Aorta (tissue), 5 donors: ENCODE measurements around the gene CFAP57. TPM values are rescaled to one million over a fixed set of nuclear protein-coding genes. Genes with fewer than 3 reads are reported as not detected.

Source experiments
- ATAC-seq: fragments of 200-7000 bp; cut with Tn5 transposase; one replicate; pipeline ENCODE4 v1.9.1; 2022; ENCODE audit warnings: moderate library complexity; ENCODE audit not compliant: low FRiP score
- DNase-seq, 2 donors: peaks; one replicate each; pipeline ENCODE4 v3.0.0-alpha.2; 2020
- H3K27ac ChIP-seq, 2 donors: one replicate each; pipeline ENCODE4 v1.5.1; 2013; ENCODE audit warnings: low read length in 2 of 2, mild to moderate bottlenecking in 2 of 2, moderate library complexity in 2 of 2, control low read depth in 1 of 2, inconsistent platforms in 1 of 2, low read depth in 1 of 2
- H3K27me3 ChIP-seq, 2 donors: one replicate each; pipeline ENCODE4 v1.6.1; 2013; ENCODE audit warnings: control low read depth in 1 of 2, low read length in 1 of 2, mild to moderate bottlenecking in 1 of 2, moderate library complexity in 1 of 2; ENCODE audit not compliant: insufficient read depth in 2 of 2, control insufficient read depth in 1 of 2
- H3K36me3 ChIP-seq, 2 donors: one replicate each; pipeline ENCODE4 v1.6.1; 2013; ENCODE audit warnings: control low read depth in 1 of 2, low read length in 1 of 2, mild to moderate bottlenecking in 1 of 2; ENCODE audit not compliant: insufficient read depth in 2 of 2, control insufficient read depth in 1 of 2
- H3K4me1 ChIP-seq, 2 donors: one replicate each; pipeline ENCODE4 v1.6.1; 2013; ENCODE audit warnings: low read length in 2 of 2, control low read depth in 1 of 2, mild to moderate bottlenecking in 1 of 2, moderate library complexity in 1 of 2; ENCODE audit not compliant: insufficient read depth in 2 of 2, control insufficient read depth in 1 of 2
- H3K4me3 ChIP-seq, 2 donors: one replicate each; pipeline ENCODE4 v1.5.1; 2013; ENCODE audit warnings: low read length in 2 of 2, control low read depth in 1 of 2, mild to moderate bottlenecking in 1 of 2
- H3K9me3 ChIP-seq: one replicate; pipeline ENCODE4 v1.6.1; 2013; ENCODE audit warnings: mild to moderate bottlenecking, low read length; ENCODE audit not compliant: control insufficient read depth
- WGBS, 2 donors: extraction: QIAGEN DNeasy Blood & Tissue Kit; methylation state at CpG; one replicate each; pipeline ENCODE4 v1.1.7; 2013; 5-methylcytosine and 5-hydroxymethylcytosine counted together
- intact Hi-C, 2 donors: fragments of 100-400 bp; cut with DNase I; formaldehyde crosslinking; loops; one replicate each; pipeline versions ENCODE4 v1.14.2 to v1.15.0; 2022
- polyA plus RNA-seq, 2 donors: library from polyadenylated mRNA; stranded (reverse); fragments of 200-250 nt; gene quantifications; one replicate each; pipeline ENCODE4 v1.2.3, GENCODE V29; 2013
- total RNA-seq, 2 donors: library from RNA; stranded (reverse); fragmentation: NEBNext Ultra II Directional; extraction: Animal tissue kit (Norgen Biotek cat#: 25700); gene quantifications; one replicate each; pipeline ENCODE4 v1.2.1, GENCODE V29; 2021
- donor health status: healthy with polysubstance abuse.
- donor health status: Bipolar disorder and iron deficiency.
- donor health status: DM: no; HTN: no; CAD: no.
- donor health status: DM: no; HTN: no; CAD: no.
- donor health status: DM: yes; HTN: yes; CAD: no.

CFAP57 gene
- total and polyA plus RNA-seq, 4 donors, result under 0.01 to 1.3 (median 0.13) TPM; not detected in 1

DNA sequence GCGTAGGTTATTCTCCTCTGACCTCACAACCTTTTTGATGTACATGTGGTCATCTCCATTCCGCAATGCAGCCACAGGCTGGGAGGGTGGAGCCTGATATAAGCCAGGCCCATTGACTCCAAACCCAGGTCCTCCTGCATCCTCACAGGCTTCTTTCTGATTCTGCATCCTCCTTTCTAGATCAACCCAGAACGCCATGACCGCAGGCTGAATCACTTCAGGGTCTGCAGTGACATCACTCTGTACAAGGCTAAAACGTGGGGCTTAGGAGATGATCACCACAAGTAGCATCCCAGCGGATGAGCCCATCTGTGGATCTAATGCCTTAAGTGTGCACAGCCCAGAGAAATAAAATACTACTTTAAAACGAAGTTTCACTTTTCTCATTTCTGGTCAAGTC is 16.1 kb upstream of the CFAP57 start:
- no peaks in the 10 kb centered on the region for H3K36me3 ChIP-seq
- H3K9me3 ChIP-seq, result no peaks in the 10 kb centered on the region
- H3K27ac ChIP-seq, result no peak overlapping the region
- intact Hi-C loops, result no loop called here
- no peak overlapping the region for H3K4me3 ChIP-seq
- no peak for DNase-seq
- no peaks in the 10 kb centered on the region for H3K27me3 ChIP-seq
- no peaks in the 10 kb centered on the region for H3K4me1 ChIP-seq
- WGBS, 2 donors, result 80 to 87% methylated on average over 7 of the region's 7 CpGs
- ATAC-seq, result no peak

DNA sequence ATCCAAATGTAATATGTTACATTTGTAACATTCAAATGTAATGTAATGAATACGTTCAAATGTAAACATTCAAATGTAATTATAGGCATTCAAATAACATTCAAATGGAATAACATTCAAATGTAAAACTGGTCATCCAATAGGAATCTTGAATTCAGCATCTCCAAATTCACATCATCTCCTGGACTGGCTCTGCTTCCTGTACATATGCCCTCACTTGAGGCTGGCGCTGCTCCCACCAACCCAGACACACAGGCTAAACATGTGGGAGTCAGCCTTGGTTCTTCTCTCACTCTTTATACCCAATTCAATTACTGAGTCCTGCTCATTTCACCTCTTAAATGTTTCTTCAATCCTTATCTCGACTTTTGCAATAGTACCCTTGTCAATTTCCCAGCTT is 7.0 kb upstream of the CFAP57 start:
- H3K36me3 ChIP-seq, result peaks cover 11 to 15% of the 10 kb centered on the region in 2 donors

DNA sequence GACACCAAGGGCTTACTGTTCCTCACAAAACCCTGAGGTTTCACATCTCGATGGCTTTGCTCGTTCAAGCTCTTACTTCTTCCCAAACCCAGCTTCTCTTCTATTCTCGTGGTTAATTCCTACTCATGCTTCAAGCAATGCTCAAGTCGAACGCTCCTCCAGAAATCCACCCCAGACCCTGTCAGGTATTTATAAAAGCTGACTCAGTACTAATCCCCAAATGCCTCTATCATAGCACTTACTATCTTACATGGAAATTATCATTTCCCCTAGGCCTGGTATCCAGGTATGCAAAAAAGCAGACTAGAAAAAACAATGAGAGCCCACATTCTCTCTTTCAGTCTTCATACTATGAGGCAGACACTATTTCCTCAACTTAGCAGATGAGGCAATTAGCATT is 6.4 kb upstream of the CFAP57 start:
- Histone ChIP-seq H3K4me3 (no peak overlapping the region), H3K4me1 (no peaks in the 10 kb centered on the region), H3K27ac (no peak overlapping the region), H3K9me3 (no peaks in the 10 kb centered on the region), H3K27me3 (no peaks in the 10 kb centered on the region), H3K36me3 (peaks cover 11 to 15% of the 10 kb centered on the region in 2 donors)
- 93 to 95% methylated on average over 5 of the region's 5 CpGs for WGBS, 2 donors
- intact Hi-C loops, result no loop called here
- DNase-seq (no peak), ATAC-seq (no peak)

More for the DNA sequence above, 7.0 kb upstream of the CFAP57 start:
- intact Hi-C loops, result no loop called here
- Histone ChIP-seq H3K27ac (no peak overlapping the region), H3K9me3 (no peaks in the 10 kb centered on the region), H3K27me3 (no peaks in the 10 kb centered on the region), H3K4me3 (no peak overlapping the region), H3K4me1 (no peaks in the 10 kb centered on the region)
- WGBS, 2 donors, result 83 to 85% methylated on average over 3 of the region's 3 CpGs
- ATAC-seq (no peak), DNase-seq (no peak)

DNA sequence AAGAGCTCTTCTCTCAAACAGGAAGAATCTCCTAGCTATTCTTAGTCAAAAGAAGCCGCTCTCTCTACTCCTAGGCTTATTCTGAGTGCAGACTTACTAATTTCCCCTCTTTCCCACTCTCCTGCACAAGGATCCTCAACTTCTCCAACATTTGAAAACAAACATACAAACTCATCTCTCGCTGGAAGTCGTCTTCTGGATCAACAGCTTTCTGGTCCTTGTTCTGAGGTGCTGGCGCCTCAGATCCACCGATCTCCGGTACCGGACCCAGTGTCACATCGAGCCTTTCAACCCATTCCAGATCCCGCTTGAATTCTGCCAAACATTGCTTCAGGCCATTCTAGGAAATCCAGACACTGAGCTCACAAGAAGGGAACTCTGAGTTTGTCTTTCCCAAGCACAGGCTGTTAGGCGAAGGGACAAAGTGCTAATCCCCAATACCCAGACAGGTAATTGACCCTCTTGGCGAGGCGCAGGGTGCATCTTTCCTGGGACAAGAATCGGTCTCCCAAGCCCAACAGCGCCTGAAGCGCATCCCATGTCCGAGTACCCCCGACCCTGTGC is 736 bp upstream of the CFAP57 start:
- H3K9me3 ChIP-seq, result no peaks in the 10 kb centered on the region
- intact Hi-C loops, result loop anchor here in 1 of 2 donors (5.0 kb wide), 1 partner anchor 249 kb away; no protein-coding TSS in a partner anchor
- H3K4me1 ChIP-seq, result no peaks in the 10 kb centered on the region
- WGBS, 2 donors, result 15 to 18% methylated on average over 17 of the region's 17 CpGs
- ATAC-seq, result no peak
- no peak for DNase-seq
- H3K36me3 ChIP-seq, result peaks cover 5 to 6% of the 10 kb centered on the region in 2 donors
- H3K4me3 ChIP-seq, result peak overlapping the region; percentile 23 to 45
- H3K27me3 ChIP-seq, result no peaks in the 10 kb centered on the region
- no peak overlapping the region for H3K27ac ChIP-seq

DNA sequence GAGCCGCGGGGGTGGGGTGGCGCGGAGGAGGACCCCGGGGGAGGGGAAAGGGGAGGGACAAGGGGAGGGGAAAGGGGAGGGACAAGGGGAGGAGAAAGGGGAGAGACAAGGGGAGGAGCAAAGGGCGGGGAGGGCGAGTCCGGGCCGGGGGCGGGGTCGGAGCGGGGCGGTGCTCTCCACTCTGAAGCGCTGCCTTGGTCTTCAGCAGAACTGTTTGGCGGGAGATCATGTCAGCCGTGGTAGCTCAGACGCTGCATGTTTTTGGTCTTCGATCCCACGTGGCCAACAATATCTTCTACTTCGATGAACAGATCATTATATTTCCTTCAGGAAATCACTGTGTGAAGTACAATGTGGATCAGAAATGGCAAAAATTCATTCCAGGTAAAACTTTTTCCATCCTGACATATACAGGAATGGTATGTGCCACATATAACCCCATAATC is 420 bp downstream of the CFAP57 start:
- H3K4me3 ChIP-seq, result peak overlapping the region; percentile 23 to 45
- ATAC-seq (peak; percentile 97), DNase-seq (peak; percentile 90 to 95)
- H3K36me3 ChIP-seq, result peaks cover 4 to 5% of the 10 kb centered on the region in 2 donors
- no peaks in the 10 kb centered on the region for H3K9me3 ChIP-seq
- no peaks in the 10 kb centered on the region for H3K4me1 ChIP-seq
- no peak overlapping the region for H3K27ac ChIP-seq
- intact Hi-C loops, result loop anchor here (1.0 to 5.0 kb wide), 2 partner anchors 250 to 326 kb away; partner anchors contain the start of gene ZNF691 (in 1 of the 2)
- H3K27me3 ChIP-seq, result no peaks in the 10 kb centered on the region
- 0 to 2% methylated on average over 15 to 20 of the region's 20 CpGs for WGBS, 2 donors

DNA sequence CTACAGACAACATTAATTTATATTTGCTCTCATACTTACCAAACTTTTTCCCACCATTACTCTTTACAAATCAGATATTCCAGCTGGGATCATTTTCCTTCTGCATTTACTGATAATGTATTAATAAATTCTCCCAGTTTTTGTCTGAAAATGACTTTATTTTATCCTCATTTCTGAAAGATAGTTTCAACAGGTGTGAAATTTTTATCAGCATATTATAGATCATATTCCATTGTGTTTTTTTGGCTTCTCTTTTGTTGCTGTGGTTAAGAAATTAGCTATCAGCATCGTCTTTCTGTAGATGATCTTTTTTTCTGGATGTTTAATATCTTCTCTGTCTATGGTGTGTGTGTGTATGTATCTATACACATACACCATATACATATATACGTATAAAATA is 2.7 kb downstream of the CFAP57 start:
- DNase-seq, result no peak
- intact Hi-C loops, result loop anchor here in 1 of 2 donors (5.0 kb wide), 1 partner anchor 253 kb away; no protein-coding TSS in a partner anchor
- no peaks in the 10 kb centered on the region for H3K27me3 ChIP-seq

DNA sequence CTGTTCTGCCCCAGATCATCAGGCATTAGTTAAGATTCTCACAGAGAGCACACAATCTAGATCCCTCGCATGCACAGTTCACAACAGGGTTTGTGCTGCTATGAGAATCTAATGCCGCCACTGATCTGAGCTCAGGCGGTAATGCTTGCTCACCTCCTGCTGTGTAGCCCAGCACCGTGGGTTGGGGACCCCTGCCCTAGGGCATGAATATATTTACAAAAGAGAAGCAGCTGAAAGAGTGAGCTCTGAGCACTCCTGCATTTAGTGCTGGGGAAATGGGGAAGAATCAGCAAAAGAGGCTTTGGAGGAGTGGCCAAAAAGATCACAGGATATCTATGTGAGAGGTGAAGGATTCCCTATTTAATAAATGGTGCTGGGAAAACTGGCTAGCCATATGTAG is 5.6 kb downstream of the CFAP57 start:
- DNase-seq (no peak), ATAC-seq (no peak)
- no peaks in the 10 kb centered on the region for H3K9me3 ChIP-seq
- H3K4me1 ChIP-seq, result no peaks in the 10 kb centered on the region
- H3K27me3 ChIP-seq, result no peaks in the 10 kb centered on the region
- WGBS, 2 donors, result 43 to 49% methylated on average over 4 of the region's 4 CpGs
- intact Hi-C loops, result no loop called here
- H3K27ac ChIP-seq, result no peak overlapping the region
- no peak overlapping the region for H3K4me3 ChIP-seq
- H3K36me3 ChIP-seq, result no peaks in the 10 kb centered on the region

More for the DNA sequence above, 2.7 kb downstream of the CFAP57 start:
- H3K27ac ChIP-seq, result no peak overlapping the region
- 78% methylated on average over 2 of the region's 2 CpGs for WGBS, 2 donors
- H3K4me1 ChIP-seq, result no peaks in the 10 kb centered on the region
- H3K4me3 ChIP-seq, result no peak overlapping the region
- no peaks in the 10 kb centered on the region for H3K9me3 ChIP-seq
- H3K36me3 ChIP-seq, result no peaks in the 10 kb centered on the region
- no peak for ATAC-seq

DNA sequence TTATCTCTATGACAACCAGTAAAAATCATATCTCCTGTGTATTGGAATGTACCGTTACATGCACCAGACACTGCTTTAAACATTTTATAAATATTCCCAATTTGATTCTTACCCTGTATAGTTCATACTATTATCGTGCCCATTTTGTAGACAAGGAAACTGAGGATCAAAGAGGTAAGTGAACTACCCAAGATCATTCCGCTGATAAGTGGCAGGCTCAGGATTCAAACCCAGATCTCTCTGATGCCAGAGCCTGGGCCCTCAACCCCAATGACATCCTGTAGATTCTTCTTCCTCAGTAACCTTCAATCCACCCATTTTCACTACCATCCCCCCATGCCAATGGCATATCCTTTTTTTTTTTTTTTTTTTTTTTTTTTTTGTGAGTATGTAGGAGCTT is 12.3 kb downstream of the CFAP57 start:
- no peak for ATAC-seq
- H3K9me3 ChIP-seq, result no peaks in the 10 kb centered on the region
- H3K4me3 ChIP-seq, result no peak overlapping the region
- H3K36me3 ChIP-seq, result no peaks in the 10 kb centered on the region
- no peaks in the 10 kb centered on the region for H3K4me1 ChIP-seq
- no peak overlapping the region for H3K27ac ChIP-seq
- WGBS, 2 donors, result 93 to 94% methylated on average over 3 of the region's 3 CpGs
- DNase-seq, result no peak
- intact Hi-C loops, result no loop called here
- H3K27me3 ChIP-seq, result no peaks in the 10 kb centered on the region

DNA sequence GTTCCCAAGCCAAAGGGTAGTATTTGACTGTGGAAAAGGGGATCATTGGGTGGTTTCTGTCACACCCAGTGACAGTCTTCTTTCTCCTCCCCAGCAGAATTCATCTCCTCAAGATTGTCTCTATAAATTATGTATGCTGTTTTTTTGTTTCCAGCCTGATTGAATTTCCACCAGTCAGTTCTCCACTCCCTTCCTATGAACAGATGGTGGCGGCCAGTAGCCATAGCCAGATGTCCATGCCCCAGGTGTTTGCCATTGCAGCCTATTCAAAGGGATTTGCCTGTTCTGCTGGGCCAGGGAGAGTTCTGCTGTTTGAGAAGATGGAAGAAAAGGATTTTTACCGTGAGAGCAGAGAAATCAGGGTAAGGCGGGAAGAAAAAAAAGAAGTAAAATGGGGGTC is 12.9 kb downstream of the CFAP57 start:
- Histone ChIP-seq H3K4me3 (no peak overlapping the region), H3K9me3 (no peaks in the 10 kb centered on the region), H3K4me1 (no peaks in the 10 kb centered on the region), H3K27me3 (no peaks in the 10 kb centered on the region), H3K27ac (no peak overlapping the region), H3K36me3 (no peaks in the 10 kb centered on the region)
- no peak for ATAC-seq
- DNase-seq, result no peak
- intact Hi-C loops, result no loop called here
- WGBS, 2 donors, result 81 to 88% methylated on average over 3 of the region's 3 CpGs
